WTC11 (cell line): ENCODE results near the gene MYO1F. TPM values are rescaled to one million over a fixed set of nuclear protein-coding genes. Genes with fewer than 3 reads are reported as not detected.

Experiments
- ATAC-seq: fragments of 200-7000 bp; cut with Tn5 transposase; 2 replicates; pipeline ENCODE4 v1.10.0; 2021; ENCODE audit warnings: mild to moderate bottlenecking, moderate library complexity
- CTCF ChIA-PET: fragments of 300-600 bp; sonication (Branson Sonifier 250); formaldehyde crosslinking; loops from one replicate; lab custom pipeline; 2021; ENCODE audit warnings: antibody characterized with exemption; lab: Charles Lee
- POLR2A ChIA-PET: fragments of 350-600 bp; sonication (Branson Sonifier 250); formaldehyde crosslinking; loops from one replicate; lab custom pipeline; 2021; ENCODE audit warnings: antibody characterized with exemption; lab: Charles Lee
- DNase-seq: peaks from one replicate; pipeline ENCODE4 v3.0.0; 2021; ENCODE audit warnings: low spot score
- H3K27ac Mint-ChIP-seq: 2 replicates; pipeline ENCODE4 v1.8.0; 2021; ENCODE audit warnings: mixed read lengths
- H3K27me3 Mint-ChIP-seq: 2 replicates; pipeline ENCODE4 v1.8.0; 2021; ENCODE audit warnings: low read depth, mild to moderate bottlenecking, moderate library complexity, mixed read lengths
- H3K36me3 Mint-ChIP-seq: 2 replicates; pipeline ENCODE4 v1.8.0; 2021; ENCODE audit warnings: mixed read lengths
- H3K4me1 Mint-ChIP-seq: 2 replicates; pipeline ENCODE4 v1.8.0; 2022; ENCODE audit warnings: mixed read lengths
- H3K4me3 Mint-ChIP-seq: 2 replicates; pipeline ENCODE4 v1.8.0; 2021; ENCODE audit warnings: mild to moderate bottlenecking, moderate library complexity, mixed read lengths
- H3K9me3 Mint-ChIP-seq: 2 replicates; pipeline ENCODE4 v1.8.0; 2021; ENCODE audit warnings: mixed read lengths
- E2F1 ChIP-seq: sonication (generic); formaldehyde crosslinking; IDR thresholded peaks from 2 replicates; pipeline ENCODE4 v1.8.0; 2022; ENCODE audit warnings: mild to moderate bottlenecking, missing genetic modification reagents
- FOXK1 ChIP-seq: sonication (generic); formaldehyde crosslinking; IDR thresholded peaks from 2 replicates; pipeline ENCODE4 v1.8.0; 2022; ENCODE audit warnings: mild to moderate bottlenecking, moderate library complexity, missing genetic modification reagents
- KAT7 ChIP-seq: sonication (generic); formaldehyde crosslinking; IDR thresholded peaks from 2 replicates; pipeline ENCODE4 v1.8.1; 2023; ENCODE audit warnings: missing genetic modification reagents, mild to moderate bottlenecking, borderline replicate concordance
- PRDM15 ChIP-seq: sonication (generic); formaldehyde crosslinking; IDR thresholded peaks from 2 replicates; pipeline ENCODE4 v1.8.0; 2022; ENCODE audit warnings: missing genetic modification reagents
- SMAD3 ChIP-seq: sonication (generic); formaldehyde crosslinking; IDR thresholded peaks from 2 replicates; pipeline ENCODE4 v1.8.0; 2022; ENCODE audit warnings: missing genetic modification reagents, mild to moderate bottlenecking, borderline replicate concordance
- TEAD1 ChIP-seq: sonication (generic); formaldehyde crosslinking; IDR thresholded peaks from 2 replicates; pipeline ENCODE4 v1.8.0; 2022; ENCODE audit warnings: mild to moderate bottlenecking, missing genetic modification reagents
- TP53 ChIP-seq: sonication (generic); formaldehyde crosslinking; IDR thresholded peaks from 2 replicates; pipeline ENCODE4 v1.8.1; 2023; ENCODE audit warnings: mild to moderate bottlenecking, missing genetic modification reagents
- ZBTB21 ChIP-seq: sonication (generic); formaldehyde crosslinking; IDR thresholded peaks from 2 replicates; pipeline ENCODE4 v1.8.1; 2023; ENCODE audit warnings: mild to moderate bottlenecking, missing genetic modification reagents, borderline replicate concordance
- ZNF121 ChIP-seq: sonication (generic); formaldehyde crosslinking; IDR thresholded peaks from 2 replicates; pipeline ENCODE4 v1.8.0; 2023; ENCODE audit warnings: missing genetic modification reagents
- ZNF138 ChIP-seq: sonication (generic); formaldehyde crosslinking; conservative IDR thresholded peaks from 2 replicates; pipeline ENCODE4 v1.8.1; 2022; ENCODE audit warnings: mild to moderate bottlenecking, moderate library complexity, missing genetic modification reagents
- ZNF281 ChIP-seq: sonication (generic); formaldehyde crosslinking; IDR thresholded peaks from 2 replicates; pipeline ENCODE4 v1.8.0; 2023; ENCODE audit warnings: mild to moderate bottlenecking, missing genetic modification reagents
- ZNF512 ChIP-seq: sonication (generic); formaldehyde crosslinking; IDR thresholded peaks from 2 replicates; pipeline ENCODE4 v1.8.1; 2022; ENCODE audit warnings: missing genetic modification reagents, borderline replicate concordance
- ZNF671 ChIP-seq: fragments of 250-450 bp; sonication (Bioruptor Pico); IDR thresholded peaks from 2 replicates; pipeline ENCODE4 v1.8.0; 2021; ENCODE audit warnings: mild to moderate bottlenecking
- total RNA-seq: library from RNA; stranded (reverse); gene quantifications from 3 replicates; pipeline ENCODE4 v1.2.3, GENCODE V29; 2021
- TF ChIP-seq, protein P1 (sequence below): sonication (generic); formaldehyde crosslinking; IDR thresholded peaks from 2 replicates; pipeline ENCODE4 v1.8.1; 2022; ENCODE audit warnings: mild to moderate bottlenecking, missing genetic modification reagents, moderate library complexity, borderline replicate concordance
- TF ChIP-seq, protein P2 (sequence below): sonication (generic); formaldehyde crosslinking; IDR thresholded peaks from 2 replicates; pipeline ENCODE4 v1.8.1; 2022; ENCODE audit warnings: mild to moderate bottlenecking, moderate library complexity, missing genetic modification reagents
- TF ChIP-seq, protein P3 (sequence below): fragments of 250-450 bp; sonication (Bioruptor Pico); IDR thresholded peaks from 2 replicates; pipeline ENCODE4 v1.9.0; 2021; ENCODE audit warnings: mild to moderate bottlenecking

MYO1F gene
- total RNA-seq, 1 experiment from 2014 or later, result 2.8 TPM

DNA sequence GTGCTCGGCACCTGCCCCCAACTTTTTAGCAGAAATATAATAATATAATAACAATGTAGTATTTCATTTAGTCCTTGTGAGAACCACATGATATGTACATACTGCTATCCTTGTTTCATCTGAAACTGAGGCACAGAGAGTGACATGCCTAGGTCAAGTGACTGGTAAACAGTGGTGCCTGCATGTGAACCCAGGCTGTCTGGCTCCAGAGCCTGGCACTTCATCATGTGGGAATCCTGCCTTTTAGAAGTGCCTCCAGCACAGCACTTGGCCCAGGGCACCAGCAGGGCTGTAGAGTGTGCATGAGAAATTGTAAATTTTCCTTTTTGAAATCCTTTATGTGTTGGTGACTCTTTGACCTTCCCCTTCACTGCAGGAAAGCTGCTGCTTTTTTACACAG, 102.2 kb downstream of the MYO1F start (continued):
- TF ChIP-seq, protein P1, sequence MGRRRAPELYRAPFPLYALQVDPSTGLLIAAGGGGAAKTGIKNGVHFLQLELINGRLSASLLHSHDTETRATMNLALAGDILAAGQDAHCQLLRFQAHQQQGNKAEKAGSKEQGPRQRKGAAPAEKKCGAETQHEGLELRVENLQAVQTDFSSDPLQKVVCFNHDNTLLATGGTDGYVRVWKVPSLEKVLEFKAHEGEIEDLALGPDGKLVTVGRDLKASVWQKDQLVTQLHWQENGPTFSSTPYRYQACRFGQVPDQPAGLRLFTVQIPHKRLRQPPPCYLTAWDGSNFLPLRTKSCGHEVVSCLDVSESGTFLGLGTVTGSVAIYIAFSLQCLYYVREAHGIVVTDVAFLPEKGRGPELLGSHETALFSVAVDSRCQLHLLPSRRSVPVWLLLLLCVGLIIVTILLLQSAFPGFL (CRISPR knock-in tag), result no peak
- TF ChIP-seq KAT7 (CRISPR knock-in tag) (no peak), ZBTB21 (CRISPR knock-in tag) (no peak), SMAD3 (CRISPR knock-in tag) (no peak)

- POLR2A ChIA-PET, result interaction anchor here (0.6 kb wide), 1 partner anchor 18 kb away, joined by 6 read pairs; no protein-coding TSS in a partner anchor
- Mint-ChIP-seq H3K9me3 (no peaks in the 10 kb centered on the region), H3K4me1 (peaks cover 3% of the 10 kb centered on the region; the same call in 1 of the 2 replicates), H3K36me3 (peaks cover 89% of the 10 kb centered on the region)
- CTCF ChIA-PET, result interaction anchor here (1.4 kb wide), 1 partner anchor 18 kb away, joined by 3 read pairs; no protein-coding TSS in a partner anchor
- ATAC-seq, result no peak
- no peak for DNase-seq
- TF ChIP-seq KAT7 (CRISPR knock-in tag) (no peak), ZNF671 (CRISPR knock-in tag) (no peak), FOXK1 (CRISPR knock-in tag) (no peak), TEAD1 (CRISPR knock-in tag) (no peak), ZNF138 (no peak), E2F1 (CRISPR knock-in tag) (no peak), ZNF281 (CRISPR knock-in tag) (no peak), TP53 (CRISPR knock-in tag) (no peak), PRDM15 (no peak), ZNF512 (CRISPR knock-in tag) (no peak), ZNF121 (CRISPR knock-in tag) (no peak)
- TF ChIP-seq, protein P2, sequence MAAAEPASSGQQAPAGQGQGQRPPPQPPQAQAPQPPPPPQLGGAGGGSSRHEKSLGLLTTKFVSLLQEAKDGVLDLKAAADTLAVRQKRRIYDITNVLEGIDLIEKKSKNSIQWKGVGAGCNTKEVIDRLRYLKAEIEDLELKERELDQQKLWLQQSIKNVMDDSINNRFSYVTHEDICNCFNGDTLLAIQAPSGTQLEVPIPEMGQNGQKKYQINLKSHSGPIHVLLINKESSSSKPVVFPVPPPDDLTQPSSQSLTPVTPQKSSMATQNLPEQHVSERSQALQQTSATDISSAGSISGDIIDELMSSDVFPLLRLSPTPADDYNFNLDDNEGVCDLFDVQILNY (CRISPR knock-in tag), result no peak
- TF ChIP-seq, protein P3, sequence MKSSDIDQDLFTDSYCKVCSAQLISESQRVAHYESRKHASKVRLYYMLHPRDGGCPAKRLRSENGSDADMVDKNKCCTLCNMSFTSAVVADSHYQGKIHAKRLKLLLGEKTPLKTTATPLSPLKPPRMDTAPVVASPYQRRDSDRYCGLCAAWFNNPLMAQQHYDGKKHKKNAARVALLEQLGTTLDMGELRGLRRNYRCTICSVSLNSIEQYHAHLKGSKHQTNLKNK (CRISPR knock-in tag), result no peak
- TF ChIP-seq, all 79 proteins: peak for 0
- Mint-ChIP-seq H3K27ac (peak overlapping the region; percentile 78; the same call in 1 of the 2 replicates), H3K27me3 (no peaks in the 10 kb centered on the region), H3K4me3 (no peak overlapping the region)
Observed at GRCh38 chr19:8473648-8474476, 103.4 kb downstream of the MYO1F start.
